ENCODE measurements around the gene PCNP. TPM values are rescaled to one million over a fixed set of nuclear protein-coding genes. Genes with fewer than 3 reads are reported as not detected.

PCNP gene
- total and polyA plus RNA-seq, 9 of the 15 experiments (the other 6 are each of a cell fraction or from before 2014, with no cell fraction given): 54.3 to 170 (median 150) TPM

GRCh38 chr3:101631959-101632358, 58.0 kb downstream of the PCNP start (continued):
- peak; percentile 65; the same call in 1 of the 2 replicates for TF ChIP-seq ZNF175 (CRISPR knock-in tag; IDR thresholded peaks at IDR 0.05; ENCODE audit: low read depth)
- TF ChIP-seq ERF (CRISPR knock-in tag; IDR thresholded peaks at IDR 0.05): peak; percentile 77; the same call in 1 of the 2 replicates
- TF ChIP-seq ELK3 (CRISPR knock-in tag; IDR thresholded peaks at IDR 0.05): 0 out of 2 replicates have a peak, but pooled peaks have one; percentile 28
- TF ChIP-seq ZNF239 (CRISPR knock-in tag; IDR thresholded peaks at IDR 0.05): peak; percentile 78
- peak; percentile 99 for TF ChIP-seq ZNF592 (IDR thresholded peaks at IDR 0.05)

All from K562 (cell line).